Gastroesophageal sphincter (tissue), 3 donors: ENCODE results near the gene KIF3A.

Source experiments
- EP300 ChIP-seq: sonication (generic); formaldehyde crosslinking; IDR thresholded peaks from one replicate; pipeline ENCODE4 v1.6.1; 2017; ENCODE audit warnings: antibody characterized with exemption, mild to moderate bottlenecking
- POLR2AphosphoS5 ChIP-seq: sonication (generic); formaldehyde crosslinking; IDR thresholded peaks from one replicate; pipeline ENCODE4 v1.6.1; 2017; ENCODE audit warnings: antibody characterized with exemption
- TF ChIP-seq, protein P1 (sequence below), 4 experiments: fragments of 200-600 bp in 2 of 4; fragments of 450-650 bp in 2 of 4; sonication (generic) in 1 of 4; IDR thresholded peaks; one replicate each; pipeline ENCODE4 v1.5.1; 2017 to 2019; ENCODE audit warnings: antibody characterized with exemption in 4 of 4, mild to moderate bottlenecking in 2 of 4, moderate library complexity in 2 of 4

GRCh38 chr5:132742158-132742557 is 4.8 kb upstream of the KIF3A start:
- TF ChIP-seq, protein P1, sequence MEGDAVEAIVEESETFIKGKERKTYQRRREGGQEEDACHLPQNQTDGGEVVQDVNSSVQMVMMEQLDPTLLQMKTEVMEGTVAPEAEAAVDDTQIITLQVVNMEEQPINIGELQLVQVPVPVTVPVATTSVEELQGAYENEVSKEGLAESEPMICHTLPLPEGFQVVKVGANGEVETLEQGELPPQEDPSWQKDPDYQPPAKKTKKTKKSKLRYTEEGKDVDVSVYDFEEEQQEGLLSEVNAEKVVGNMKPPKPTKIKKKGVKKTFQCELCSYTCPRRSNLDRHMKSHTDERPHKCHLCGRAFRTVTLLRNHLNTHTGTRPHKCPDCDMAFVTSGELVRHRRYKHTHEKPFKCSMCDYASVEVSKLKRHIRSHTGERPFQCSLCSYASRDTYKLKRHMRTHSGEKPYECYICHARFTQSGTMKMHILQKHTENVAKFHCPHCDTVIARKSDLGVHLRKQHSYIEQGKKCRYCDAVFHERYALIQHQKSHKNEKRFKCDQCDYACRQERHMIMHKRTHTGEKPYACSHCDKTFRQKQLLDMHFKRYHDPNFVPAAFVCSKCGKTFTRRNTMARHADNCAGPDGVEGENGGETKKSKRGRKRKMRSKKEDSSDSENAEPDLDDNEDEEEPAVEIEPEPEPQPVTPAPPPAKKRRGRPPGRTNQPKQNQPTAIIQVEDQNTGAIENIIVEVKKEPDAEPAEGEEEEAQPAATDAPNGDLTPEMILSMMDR (IDR thresholded peaks at IDR 0.05): no peak
- TF ChIP-seq POLR2AphosphoS5 (no peak), EP300 (no peak)
